Omental fat pad (tissue), 4 donors: ENCODE results near the gene SUSD1. TPM values are rescaled to one million over a fixed set of nuclear protein-coding genes. Genes with fewer than 3 reads are reported as not detected.

Experiments
- ATAC-seq: fragments of 150-250 bp; one replicate; pipeline ENCODE4 v1.9.1; 2016; ENCODE audit warnings: mild to moderate bottlenecking, moderate library complexity; ENCODE audit not compliant: low FRiP score
- DNase-seq: peaks from one replicate; pipeline ENCODE4 v3.0.0-alpha.2; 2019; ENCODE audit warnings: low spot score
- total RNA-seq, 4 donors: library from RNA; depleted of rRNA; stranded (reverse); fragments of >200 nt; gene quantifications; one replicate each; pipeline ENCODE4 v1.1.0, GENCODE V29; 2016
- TF ChIP-seq, protein P1 (sequence below), 3 donors: fragments of 450-650 bp; IDR thresholded peaks; one replicate each; pipeline ENCODE4 v1.5.1; 2016 to 2017; ENCODE audit warnings: antibody characterized with exemption in 3 of 3, mild to moderate bottlenecking in 3 of 3, moderate library complexity in 2 of 3

The SUSD1 gene
- total RNA-seq, 4 donors from 2014 or later, result 12.0 to 23.2 (median 15.4) TPM

DNA sequence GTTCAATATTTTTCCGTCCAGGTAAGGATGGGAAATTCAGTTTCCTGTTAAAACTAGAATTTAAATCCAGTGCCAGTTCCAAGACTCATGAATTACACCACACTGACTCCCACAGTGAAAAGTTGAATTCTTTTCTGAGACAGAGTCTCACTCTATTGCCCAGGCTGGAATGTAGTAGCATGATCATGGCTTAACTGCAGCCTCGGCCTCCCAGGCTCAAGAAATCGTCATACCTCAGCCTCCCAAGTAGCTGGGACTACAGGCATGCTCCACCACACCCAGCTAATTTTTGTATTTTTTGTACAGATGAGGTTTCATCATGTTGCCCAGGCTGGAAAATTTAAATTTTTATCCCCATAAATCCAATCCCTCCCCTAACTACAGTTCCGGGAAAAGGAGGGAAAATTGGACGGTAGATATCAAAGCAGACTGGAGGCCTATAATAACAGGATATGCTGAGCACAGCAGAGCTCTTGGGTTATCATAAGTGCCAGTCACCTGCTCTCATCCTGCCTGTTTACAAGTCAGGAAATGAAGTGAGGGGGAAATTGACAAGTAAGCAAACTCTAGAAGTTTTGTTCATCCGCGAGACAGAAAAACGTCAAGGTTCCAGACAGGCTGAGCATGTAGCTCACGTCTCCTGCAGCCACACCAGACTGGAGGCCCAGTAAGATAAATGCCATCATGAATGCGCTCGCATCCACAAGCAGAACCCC, 172.8 kb downstream of the SUSD1 start:
- ATAC-seq, result no peak
- DNase-seq, result no peak
- TF ChIP-seq, protein P1, sequence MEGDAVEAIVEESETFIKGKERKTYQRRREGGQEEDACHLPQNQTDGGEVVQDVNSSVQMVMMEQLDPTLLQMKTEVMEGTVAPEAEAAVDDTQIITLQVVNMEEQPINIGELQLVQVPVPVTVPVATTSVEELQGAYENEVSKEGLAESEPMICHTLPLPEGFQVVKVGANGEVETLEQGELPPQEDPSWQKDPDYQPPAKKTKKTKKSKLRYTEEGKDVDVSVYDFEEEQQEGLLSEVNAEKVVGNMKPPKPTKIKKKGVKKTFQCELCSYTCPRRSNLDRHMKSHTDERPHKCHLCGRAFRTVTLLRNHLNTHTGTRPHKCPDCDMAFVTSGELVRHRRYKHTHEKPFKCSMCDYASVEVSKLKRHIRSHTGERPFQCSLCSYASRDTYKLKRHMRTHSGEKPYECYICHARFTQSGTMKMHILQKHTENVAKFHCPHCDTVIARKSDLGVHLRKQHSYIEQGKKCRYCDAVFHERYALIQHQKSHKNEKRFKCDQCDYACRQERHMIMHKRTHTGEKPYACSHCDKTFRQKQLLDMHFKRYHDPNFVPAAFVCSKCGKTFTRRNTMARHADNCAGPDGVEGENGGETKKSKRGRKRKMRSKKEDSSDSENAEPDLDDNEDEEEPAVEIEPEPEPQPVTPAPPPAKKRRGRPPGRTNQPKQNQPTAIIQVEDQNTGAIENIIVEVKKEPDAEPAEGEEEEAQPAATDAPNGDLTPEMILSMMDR (IDR thresholded peaks at IDR 0.05), result no peak

DNA sequence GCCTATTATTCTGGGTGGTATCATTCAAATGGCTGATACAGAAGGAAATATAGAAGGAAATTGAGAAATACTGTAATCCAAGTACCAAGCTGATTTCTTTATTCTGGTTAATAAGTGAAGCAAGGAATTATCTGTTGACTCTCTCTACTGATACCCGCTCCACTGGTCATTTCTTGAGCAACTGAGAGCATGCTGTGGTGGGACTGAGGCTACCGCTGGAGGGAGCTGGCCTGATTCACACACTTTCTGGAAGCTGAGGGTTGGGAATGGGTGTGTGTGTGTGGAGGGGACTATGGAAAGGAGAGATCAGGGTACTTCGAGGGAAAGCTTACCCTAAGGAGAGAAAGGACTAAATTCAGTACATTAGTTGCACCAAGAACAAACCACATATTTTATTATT, 174.4 kb downstream of the SUSD1 start:
- TF ChIP-seq, protein P1 (IDR thresholded peaks at IDR 0.05), result no peak
- DNase-seq (no peak), ATAC-seq (no peak)

DNA sequence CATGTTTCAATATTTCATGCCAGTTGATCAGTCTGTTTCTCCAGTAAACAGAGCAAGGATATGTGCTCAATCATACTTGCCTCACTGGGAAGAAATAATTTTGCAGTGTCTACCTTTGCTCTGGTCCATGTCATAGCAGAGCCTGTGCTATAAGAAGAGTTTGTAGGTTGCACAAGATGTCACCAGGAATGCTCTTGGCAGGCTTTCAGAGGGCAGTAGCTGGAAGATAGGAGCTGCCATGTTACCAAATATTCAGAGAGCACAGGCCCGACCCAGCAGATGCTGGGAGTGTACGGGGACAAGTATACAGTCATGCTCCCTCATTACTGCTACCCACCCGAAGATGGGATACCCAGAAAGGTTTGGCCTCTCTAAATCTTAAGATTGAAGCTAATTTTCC, 175.8 kb downstream of the SUSD1 start:
- TF ChIP-seq, protein P1 (IDR thresholded peaks at IDR 0.05), result no peak
- ATAC-seq, result no peak
- DNase-seq, result no peak

DNA sequence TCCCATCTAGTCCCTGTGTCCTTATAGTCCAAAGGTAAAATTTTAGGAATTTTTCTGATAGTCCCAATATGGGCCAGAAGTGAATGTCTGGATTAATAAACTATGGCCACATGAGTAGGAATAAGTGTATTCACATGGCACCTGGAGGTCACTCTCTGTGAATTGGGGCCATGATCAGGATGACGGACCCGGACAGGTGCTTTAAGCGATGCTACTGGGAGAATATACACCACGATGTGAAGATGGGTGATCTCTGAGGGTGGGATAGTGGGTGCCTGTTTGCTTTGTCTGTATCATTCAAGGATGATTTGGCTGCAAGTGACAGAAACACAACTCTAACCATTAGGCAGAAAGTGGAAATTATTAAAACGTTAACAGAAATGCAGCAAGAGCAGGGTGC, 177.3 kb downstream of the SUSD1 start:
- ATAC-seq, result no peak
- no peak for DNase-seq
- TF ChIP-seq, protein P1 (IDR thresholded peaks at IDR 0.05), result no peak

DNA sequence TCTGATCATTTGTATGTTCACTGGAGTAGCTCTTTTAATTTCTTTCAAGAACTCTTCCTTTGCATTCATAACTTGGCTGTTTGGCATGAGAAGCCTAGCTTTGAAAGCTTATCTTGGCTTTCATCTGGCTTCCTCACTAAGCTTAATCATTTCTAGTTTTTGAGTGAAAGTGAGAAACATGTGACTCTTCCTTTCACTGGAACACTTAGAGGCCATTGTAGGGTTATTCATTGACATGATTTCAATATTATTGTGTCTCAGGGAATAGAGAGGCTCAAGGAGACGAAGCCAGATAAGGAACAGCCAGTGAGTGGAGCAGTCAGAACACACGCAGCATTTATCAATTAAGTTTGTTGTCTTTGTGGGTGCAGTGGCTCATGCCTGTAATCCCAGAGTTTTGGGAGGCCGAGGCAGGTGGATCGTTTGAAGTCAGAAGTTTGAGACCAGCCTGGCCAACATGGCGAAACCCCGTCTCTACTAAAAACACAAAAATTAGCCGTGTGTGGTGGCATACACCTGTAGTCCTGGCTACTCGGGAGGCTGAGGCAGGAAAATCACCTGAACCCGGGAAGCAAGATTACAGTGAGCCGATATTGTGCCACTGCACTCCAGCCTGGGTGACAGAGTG, 180.2 kb downstream of the SUSD1 start:
- DNase-seq, result no peak
- TF ChIP-seq, protein P1 (IDR thresholded peaks at IDR 0.05), result no peak
- ATAC-seq, result no peak

DNA sequence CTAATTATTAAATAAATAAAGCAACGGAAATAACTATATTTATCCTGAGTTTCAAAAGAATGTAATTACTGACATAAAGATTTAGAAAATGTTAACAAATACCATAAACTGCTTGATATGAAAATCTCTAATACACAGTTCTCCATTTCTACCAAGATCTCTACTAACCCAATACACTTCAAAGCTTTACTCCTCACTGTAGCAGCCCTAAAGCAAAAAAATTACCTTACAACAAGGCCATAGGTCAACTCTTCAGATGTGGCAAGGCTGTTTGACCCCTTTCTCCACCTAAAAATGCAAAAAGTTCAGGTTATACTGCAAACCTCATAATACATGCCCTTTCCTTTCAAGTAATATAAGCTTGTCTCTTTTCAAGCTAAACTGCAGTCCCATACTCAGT, 181.8 kb downstream of the SUSD1 start:
- TF ChIP-seq, protein P1 (IDR thresholded peaks at IDR 0.05), result no peak
- DNase-seq (no peak), ATAC-seq (no peak)

DNA sequence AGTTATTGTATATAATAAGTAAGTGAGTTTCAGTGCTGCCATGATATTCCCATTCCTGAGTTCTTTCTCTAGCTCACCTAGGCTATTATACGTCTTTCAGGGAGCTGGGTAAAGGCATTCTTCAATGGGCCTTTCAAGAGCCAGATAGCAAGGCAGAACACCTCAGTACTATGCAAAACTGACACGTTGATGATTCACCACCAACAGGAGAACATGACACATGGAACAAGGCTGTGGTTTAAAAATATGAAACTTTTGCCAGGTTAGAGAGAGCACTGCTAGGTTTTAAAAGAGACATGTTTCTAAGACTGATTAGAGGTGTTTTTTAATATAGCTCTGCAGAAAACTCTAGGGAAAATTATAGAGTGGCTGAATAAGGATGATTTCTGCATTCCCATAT, 182.6 kb downstream of the SUSD1 start:
- peak; percentile 97 for ATAC-seq
- no peak for DNase-seq
- TF ChIP-seq, protein P1 (IDR thresholded peaks at IDR 0.05), result no peak
